ENCODE data around the gene AFDN. TPM values are rescaled to one million over a fixed set of nuclear protein-coding genes. Genes with fewer than 3 reads are reported as not detected.

Gene AFDN
- total and polyA plus RNA-seq, 2 experiments from 2014 or later = 130 to 198 TPM

DNA sequence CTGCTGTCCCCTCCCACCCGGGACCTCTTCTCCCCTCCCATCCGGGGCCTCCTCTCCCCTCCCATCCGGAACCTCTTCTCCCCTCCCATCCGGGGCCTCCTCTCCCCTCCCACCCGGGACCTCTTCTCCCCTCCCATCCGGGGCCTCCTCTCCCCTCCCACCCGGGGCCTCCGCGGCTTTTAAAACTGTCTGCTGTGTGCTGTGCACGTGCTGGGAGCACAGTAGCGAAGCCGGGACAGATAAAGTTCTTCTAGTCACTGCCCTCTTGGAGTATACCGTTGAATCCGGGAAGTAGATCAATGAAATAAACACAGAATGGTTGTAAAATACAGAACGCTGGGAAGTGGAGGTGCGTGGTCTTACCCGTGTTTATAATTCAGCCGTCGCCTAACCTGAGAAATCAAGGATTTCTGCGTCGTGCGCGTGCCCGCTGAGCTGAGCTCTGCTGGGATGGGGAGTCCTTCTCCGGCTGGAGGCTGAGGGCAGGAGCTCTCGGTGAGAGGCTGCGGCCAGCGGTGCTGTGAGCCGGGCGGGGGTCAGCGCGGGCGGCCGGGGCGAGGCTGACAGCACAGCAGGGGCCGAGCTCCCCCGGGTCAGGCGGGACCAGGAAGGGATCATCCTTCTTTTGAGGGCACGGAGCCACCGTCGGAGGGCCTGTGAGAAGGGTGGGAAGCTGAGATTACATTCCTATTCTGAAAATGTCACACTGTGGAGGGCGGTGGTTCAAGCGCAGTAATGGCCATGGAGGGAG, 151.2 kb downstream of the AFDN start:
- Histone ChIP-seq H2AFZ (no peak overlapping the region), H4K20me1 (ENCODE audit: insufficient read depth, poor library complexity, severe bottlenecking) (no peaks in the 10 kb centered on the region), H3K4me3 (no peak overlapping the region), H3K79me2 (no peaks in the 10 kb centered on the region), H3K27me3 (no peaks in the 10 kb centered on the region), H3K4me1 (ENCODE audit: insufficient read depth) (no peaks in the 10 kb centered on the region), H3K27ac (no peak overlapping the region), H3K9me3 (ENCODE audit: low read depth) (no peaks in the 10 kb centered on the region), H3K4me2 (no peak overlapping the region), H3K9me2 (replicated peaks; ENCODE audit: insufficient read depth) (no peaks in the 10 kb centered on the region), H3K36me3 (replicated peaks; ENCODE audit: insufficient read depth, low read depth) (no peaks in the 10 kb centered on the region)
- no peak for DNase-seq (ENCODE audit: low spot score)
- 94% methylated on average over 30 of the region's 43 CpGs for WGBS (ENCODE audit: low lambda C conversion rate, missing lambda C conversion rate)
- no peak for TF ChIP-seq EZH2phosphoT487 (IDR thresholded peaks at IDR 0.05; ENCODE audit: low read depth, severe bottlenecking, unreplicated experiment)
- TF ChIP-seq CTCF (IDR thresholded peaks at IDR 0.05; ENCODE audit: poor library complexity) = no peak
- TF ChIP-seq EZH2 (IDR thresholded peaks at IDR 0.05; ENCODE audit: borderline replicate concordance) = no peak

- no peak overlapping the region for H2AFZ ChIP-seq
- H3K4me3 ChIP-seq = no peak overlapping the region
- H3K27me3 ChIP-seq = no peaks in the 10 kb centered on the region
- no peaks in the 10 kb centered on the region for H3K36me3 ChIP-seq (replicated peaks; ENCODE audit: insufficient read depth, low read depth)
- no peaks in the 10 kb centered on the region for H3K79me2 ChIP-seq
- H4K20me1 ChIP-seq (ENCODE audit: insufficient read depth, poor library complexity, severe bottlenecking) = no peaks in the 10 kb centered on the region
- H3K27ac ChIP-seq = no peak overlapping the region
- no peaks in the 10 kb centered on the region for H3K9me2 ChIP-seq (replicated peaks; ENCODE audit: insufficient read depth)
- WGBS (ENCODE audit: low lambda C conversion rate, missing lambda C conversion rate) = 71% methylated on average over 7 of the region's 7 CpGs
- TF ChIP-seq CTCF (IDR thresholded peaks at IDR 0.05; ENCODE audit: poor library complexity) (no peak), EZH2 (IDR thresholded peaks at IDR 0.05; ENCODE audit: borderline replicate concordance) (no peak), EZH2phosphoT487 (IDR thresholded peaks at IDR 0.05; ENCODE audit: low read depth, severe bottlenecking, unreplicated experiment) (no peak)
- no peaks in the 10 kb centered on the region for H3K9me3 ChIP-seq (ENCODE audit: low read depth)
- no peak for DNase-seq (ENCODE audit: low spot score)
- no peaks in the 10 kb centered on the region for H3K4me1 ChIP-seq (ENCODE audit: insufficient read depth)
- no peak overlapping the region for H3K4me2 ChIP-seq
These were observed 151.9 kb downstream of the AFDN start for GRCh38 chr6:167978607-167979006.

- no peak for TF ChIP-seq EZH2phosphoT487 (IDR thresholded peaks at IDR 0.05; ENCODE audit: low read depth, severe bottlenecking, unreplicated experiment)
- TF ChIP-seq EZH2 (IDR thresholded peaks at IDR 0.05; ENCODE audit: borderline replicate concordance) = no peak
- no peak for TF ChIP-seq CTCF (IDR thresholded peaks at IDR 0.05; ENCODE audit: poor library complexity)
- 86% methylated on average over 12 of the region's 12 CpGs for WGBS (ENCODE audit: low lambda C conversion rate, missing lambda C conversion rate)
- no peaks in the 10 kb centered on the region for H3K27me3 ChIP-seq
- H3K4me3 ChIP-seq = no peak overlapping the region
- no peaks in the 10 kb centered on the region for H4K20me1 ChIP-seq (ENCODE audit: insufficient read depth, poor library complexity, severe bottlenecking)
- H3K9me3 ChIP-seq (ENCODE audit: low read depth) = no peaks in the 10 kb centered on the region
- H3K4me1 ChIP-seq (ENCODE audit: insufficient read depth) = no peaks in the 10 kb centered on the region
- H3K27ac ChIP-seq = no peak overlapping the region
- no peak for DNase-seq (ENCODE audit: low spot score)
- H3K4me2 ChIP-seq = no peak overlapping the region
- H3K9me2 ChIP-seq (replicated peaks; ENCODE audit: insufficient read depth) = no peaks in the 10 kb centered on the region
- H3K36me3 ChIP-seq (replicated peaks; ENCODE audit: insufficient read depth, low read depth) = no peaks in the 10 kb centered on the region
- H3K79me2 ChIP-seq = no peaks in the 10 kb centered on the region
- H2AFZ ChIP-seq = no peak overlapping the region
These were observed 152.9 kb downstream of the AFDN start for GRCh38 chr6:167979436-167980139.
